Choroid plexus epithelial cell (primary cell): Measurements from ENCODE around the gene PPP6C.
"Not testable (repeated sequence)": the region's sequence is repeated elsewhere in the genome, so short reads cannot be mapped to it uniquely, and the experiment has no call there.

ENCODE experiments used
- DNase-seq: peaks from one replicate; pipeline ENCODE4 v3.0.0-alpha.2; 2010; ENCODE audit warnings: low read depth
- H3K4me3 ChIP-seq: 2 replicates; pipeline ENCODE4 v1.5.1; 2011; ENCODE audit warnings: low read depth, mild to moderate bottlenecking, control low read depth, low read length, moderate library complexity
- CTCF ChIP-seq: conservative IDR thresholded peaks from 2 replicates; pipeline ENCODE4 v1.5.1; 2011; ENCODE audit warnings: low read depth, mild to moderate bottlenecking, control low read depth, inconsistent platforms, low read length, moderate library complexity

PPP6C gene

GRCh38 chr9:125126019-125126746 is 63.4 kb downstream of the PPP6C start:
- no peak for TF ChIP-seq CTCF
- H3K4me3 ChIP-seq, result no peak overlapping the region

GRCh38 chr9:125125523-125125922 is 64.1 kb downstream of the PPP6C start:
- no peak overlapping the region for H3K4me3 ChIP-seq
- TF ChIP-seq CTCF, result no peak
- DNase-seq, result no peak

More at GRCh38 chr9:125126019-125126746, 63.4 kb downstream of the PPP6C start:
- DNase-seq, result peak; percentile 98

- H3K4me3 ChIP-seq, result no peak overlapping the region
- no peak for DNase-seq
- TF ChIP-seq CTCF, result no peak
Measured at GRCh38 chr9:125121146-125121545, 68.5 kb downstream of the PPP6C start.

- TF ChIP-seq CTCF, result peak; percentile 22
- peak; percentile 21 for DNase-seq
- no peak overlapping the region for H3K4me3 ChIP-seq
Measured at GRCh38 chr9:125119643-125120286, 69.8 kb downstream of the PPP6C start.

- H3K4me3 ChIP-seq, DNase-seq: not testable (repeated sequence)
Measured at GRCh38 chr9:125118696-125119095, 70.9 kb downstream of the PPP6C start.

- DNase-seq, H3K4me3 ChIP-seq: not testable (repeated sequence)
Measured at GRCh38 chr9:125114503-125114902, 75.1 kb downstream of the PPP6C start.

- DNase-seq, result no peak
- no peak overlapping the region for H3K4me3 ChIP-seq
- no peak for TF ChIP-seq CTCF
Measured at GRCh38 chr9:125110464-125110863, 79.1 kb downstream of the PPP6C start.

- DNase-seq, H3K4me3 ChIP-seq: not testable (repeated sequence)
Measured at GRCh38 chr9:125108541-125108940, 81.1 kb downstream of the PPP6C start.
